OCI-LY1 (cell line): ENCODE measurements around the gene MTG2.

Source experiments
- H2AFZ ChIP-seq: fragments of 200-600 bp; sonication (generic), shearing (Covaris generic); 2 replicates; pipeline ENCODE4 v1.6.0; 2014; ENCODE audit warnings: antibody characterized with exemption, mild to moderate bottlenecking, low read length
- H3F3A ChIP-seq: fragments of 200-600 bp; sonication (generic), shearing (Covaris generic); 2 replicates; pipeline ENCODE4 v1.6.0; 2014; ENCODE audit warnings: mild to moderate bottlenecking, antibody characterized with exemption, low read length, moderate library complexity; ENCODE audit not compliant: insufficient read depth
- H3K27ac ChIP-seq: fragments of 200-600 bp; sonication (generic); 2 replicates; pipeline ENCODE4 v1.5.1; 2014; ENCODE audit warnings: low read length, mixed run types, mild to moderate bottlenecking, low read depth; ENCODE audit not compliant: poor library complexity, severe bottlenecking
- H3K27me3 ChIP-seq: fragments of 200-600 bp; sonication (generic); 2 replicates; pipeline ENCODE4 v1.6.0; 2014; ENCODE audit warnings: antibody characterized with exemption, mild to moderate bottlenecking, low read length, moderate library complexity; ENCODE audit not compliant: insufficient read depth
- H3K36me3 ChIP-seq: fragments of 200-600 bp; sonication (generic); 2 replicates; pipeline ENCODE4 v1.6.1; 2014; ENCODE audit warnings: mild to moderate bottlenecking, antibody characterized with exemption, low read length, moderate library complexity, mixed read lengths; ENCODE audit not compliant: insufficient read depth
- H3K4me1 ChIP-seq: fragments of 200-600 bp; sonication (generic); 2 replicates; pipeline ENCODE4 v1.5.1; 2014; ENCODE audit warnings: mild to moderate bottlenecking, low read length, moderate library complexity; ENCODE audit not compliant: insufficient read depth, severe bottlenecking
- H3K4me2 ChIP-seq: fragments of 200-600 bp; sonication (generic), shearing (Covaris generic); 2 replicates; pipeline ENCODE4 v1.6.1; 2014; ENCODE audit warnings: low read length
- H3K4me3 ChIP-seq: fragments of 200-600 bp; sonication (generic); 2 replicates; pipeline ENCODE4 v1.5.1; 2014; ENCODE audit warnings: low read length, low read depth, mild to moderate bottlenecking, mixed read lengths; ENCODE audit not compliant: poor library complexity, severe bottlenecking
- H3K79me2 ChIP-seq: fragments of 200-600 bp; shearing (Covaris generic); 2 replicates; pipeline ENCODE4 v1.6.1; 2016; ENCODE audit warnings: mixed run types, low read length, mixed read lengths; ENCODE audit not compliant: insufficient read depth
- H3K9ac ChIP-seq: fragments of 200-600 bp; sonication (generic), shearing (Covaris generic); 2 replicates; pipeline ENCODE4 v1.6.1; 2014; ENCODE audit warnings: mild to moderate bottlenecking, low read length, mixed read lengths
- H3K9me2 ChIP-seq: fragments of 200-600 bp; sonication (generic), shearing (Covaris generic); 2 replicates; pipeline ENCODE4 v1.6.1; 2014; ENCODE audit warnings: low read depth, mild to moderate bottlenecking, low read length, mixed read lengths
- H3K9me3 ChIP-seq: fragments of 200-600 bp; shearing (Covaris generic); 2 replicates; pipeline ENCODE4 v1.6.1; 2014; ENCODE audit warnings: low read length, mixed read lengths
- H4K20me1 ChIP-seq: fragments of 200-600 bp; sonication (generic), shearing (Covaris generic); 2 replicates; pipeline ENCODE4 v1.6.0; 2016; ENCODE audit warnings: mild to moderate bottlenecking, low read length; ENCODE audit not compliant: insufficient read depth
- EZH2 ChIP-seq: fragments of 200-600 bp; sonication (generic), shearing (Covaris generic); IDR thresholded peaks from 2 replicates; pipeline ENCODE4 v1.8.0; 2017; ENCODE audit warnings: borderline replicate concordance, mixed run types, mild to moderate bottlenecking, antibody characterized with exemption, low read length, moderate library complexity, mixed read lengths
- TF ChIP-seq, protein P1 (sequence below): fragments of 200-600 bp; sonication (generic), shearing (Covaris generic); IDR thresholded peaks from 2 replicates; pipeline ENCODE4 v1.5.1; 2017; ENCODE audit warnings: mild to moderate bottlenecking, antibody characterized with exemption, low read length, moderate library complexity, mixed read lengths

The MTG2 gene

DNA sequence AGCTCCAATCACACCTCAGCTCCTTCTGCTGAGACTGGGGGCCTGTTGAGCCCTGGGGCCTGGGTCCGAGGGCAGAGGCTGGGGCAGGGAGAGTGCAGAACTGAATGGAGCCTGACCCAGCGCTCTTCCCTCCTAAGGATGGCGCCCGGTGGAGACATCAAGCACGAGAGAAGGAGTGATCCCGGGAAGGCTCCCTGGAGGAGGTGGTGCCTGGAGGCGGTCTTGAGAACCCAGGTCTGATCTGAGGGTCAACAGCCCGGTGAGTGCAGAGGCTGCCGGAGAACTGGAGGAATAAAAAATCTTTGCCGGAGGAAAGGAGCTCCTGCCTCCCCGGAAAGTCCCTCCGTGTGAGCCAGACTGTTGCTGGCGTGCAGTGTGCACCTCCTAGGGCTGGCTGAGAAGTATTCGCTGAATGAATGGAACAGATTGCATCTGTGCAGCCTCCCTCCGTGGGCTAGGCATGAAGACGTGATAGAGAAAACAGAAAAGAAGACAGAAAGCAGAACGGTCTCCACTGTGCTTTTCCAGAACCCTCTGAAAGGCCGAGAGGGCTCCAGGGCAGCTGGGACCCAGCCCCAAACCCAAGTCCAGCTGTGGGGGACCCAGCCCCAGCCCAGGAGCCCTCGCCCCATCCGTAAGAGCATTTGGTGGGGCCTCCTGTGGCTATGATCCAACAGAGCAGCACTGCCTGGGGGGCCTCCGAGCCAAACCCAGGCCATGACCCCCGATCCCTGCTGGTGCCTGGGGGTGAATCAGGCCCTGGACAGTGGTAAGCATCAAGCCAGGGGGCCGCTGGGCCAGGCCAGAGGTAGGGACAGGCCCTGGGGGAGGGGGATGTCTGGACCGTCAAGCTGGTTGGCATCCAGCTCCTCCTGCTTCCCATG, 44.1 kb downstream of the MTG2 start:
- no peak overlapping the region for H3K27ac ChIP-seq
- H2AFZ ChIP-seq, result no peak overlapping the region
- TF ChIP-seq, protein P1, sequence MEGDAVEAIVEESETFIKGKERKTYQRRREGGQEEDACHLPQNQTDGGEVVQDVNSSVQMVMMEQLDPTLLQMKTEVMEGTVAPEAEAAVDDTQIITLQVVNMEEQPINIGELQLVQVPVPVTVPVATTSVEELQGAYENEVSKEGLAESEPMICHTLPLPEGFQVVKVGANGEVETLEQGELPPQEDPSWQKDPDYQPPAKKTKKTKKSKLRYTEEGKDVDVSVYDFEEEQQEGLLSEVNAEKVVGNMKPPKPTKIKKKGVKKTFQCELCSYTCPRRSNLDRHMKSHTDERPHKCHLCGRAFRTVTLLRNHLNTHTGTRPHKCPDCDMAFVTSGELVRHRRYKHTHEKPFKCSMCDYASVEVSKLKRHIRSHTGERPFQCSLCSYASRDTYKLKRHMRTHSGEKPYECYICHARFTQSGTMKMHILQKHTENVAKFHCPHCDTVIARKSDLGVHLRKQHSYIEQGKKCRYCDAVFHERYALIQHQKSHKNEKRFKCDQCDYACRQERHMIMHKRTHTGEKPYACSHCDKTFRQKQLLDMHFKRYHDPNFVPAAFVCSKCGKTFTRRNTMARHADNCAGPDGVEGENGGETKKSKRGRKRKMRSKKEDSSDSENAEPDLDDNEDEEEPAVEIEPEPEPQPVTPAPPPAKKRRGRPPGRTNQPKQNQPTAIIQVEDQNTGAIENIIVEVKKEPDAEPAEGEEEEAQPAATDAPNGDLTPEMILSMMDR, result no peak
- no peak for TF ChIP-seq EZH2

DNA sequence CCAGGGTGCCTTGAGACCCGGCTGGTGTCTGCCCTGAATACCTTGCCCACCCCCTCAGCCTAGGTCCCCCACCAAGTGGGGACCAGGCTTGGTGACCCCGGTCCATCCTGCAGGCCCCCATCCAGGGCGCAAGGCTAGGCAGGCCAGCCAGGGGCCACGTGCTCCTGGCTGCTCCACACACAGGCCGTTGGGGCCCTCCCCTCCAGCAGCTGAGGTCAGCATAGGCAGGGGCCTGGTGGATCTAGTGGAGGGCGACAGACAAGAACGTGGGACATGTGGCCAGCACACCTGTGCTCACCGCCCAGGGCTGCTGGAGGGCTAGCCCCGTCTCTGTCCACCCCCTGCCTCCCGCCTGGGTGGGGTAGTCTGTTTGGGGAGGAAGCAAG, 44.8 kb downstream of the MTG2 start:
- Histone ChIP-seq H3K79me2 (no peaks in the 10 kb centered on the region), H3K27me3 (no peaks in the 10 kb centered on the region), H3K36me3 (no peaks in the 10 kb centered on the region), H3K4me1 (no peaks in the 10 kb centered on the region), H3K9me3 (no peaks in the 10 kb centered on the region), H3F3A (no peaks in the 10 kb centered on the region), H3K4me2 (no peak overlapping the region), H3K9ac (no peak overlapping the region), H2AFZ (no peak overlapping the region), H3K4me3 (no peak overlapping the region), H3K9me2 (no peaks in the 10 kb centered on the region), H4K20me1 (no peaks in the 10 kb centered on the region), H3K27ac (no peak overlapping the region)
- TF ChIP-seq, protein P1, result no peak
- no peak for TF ChIP-seq EZH2

More for the DNA sequence above, 44.1 kb downstream of the MTG2 start:
- Histone ChIP-seq H3K4me2 (no peak overlapping the region), H3K9ac (no peak overlapping the region), H3K79me2 (no peaks in the 10 kb centered on the region), H3K9me2 (no peaks in the 10 kb centered on the region), H3K4me3 (no peak overlapping the region), H3F3A (no peaks in the 10 kb centered on the region), H3K4me1 (no peaks in the 10 kb centered on the region), H3K9me3 (no peaks in the 10 kb centered on the region), H4K20me1 (no peaks in the 10 kb centered on the region), H3K36me3 (no peaks in the 10 kb centered on the region), H3K27me3 (no peaks in the 10 kb centered on the region; the same call in 1 of the 2 replicates)

DNA sequence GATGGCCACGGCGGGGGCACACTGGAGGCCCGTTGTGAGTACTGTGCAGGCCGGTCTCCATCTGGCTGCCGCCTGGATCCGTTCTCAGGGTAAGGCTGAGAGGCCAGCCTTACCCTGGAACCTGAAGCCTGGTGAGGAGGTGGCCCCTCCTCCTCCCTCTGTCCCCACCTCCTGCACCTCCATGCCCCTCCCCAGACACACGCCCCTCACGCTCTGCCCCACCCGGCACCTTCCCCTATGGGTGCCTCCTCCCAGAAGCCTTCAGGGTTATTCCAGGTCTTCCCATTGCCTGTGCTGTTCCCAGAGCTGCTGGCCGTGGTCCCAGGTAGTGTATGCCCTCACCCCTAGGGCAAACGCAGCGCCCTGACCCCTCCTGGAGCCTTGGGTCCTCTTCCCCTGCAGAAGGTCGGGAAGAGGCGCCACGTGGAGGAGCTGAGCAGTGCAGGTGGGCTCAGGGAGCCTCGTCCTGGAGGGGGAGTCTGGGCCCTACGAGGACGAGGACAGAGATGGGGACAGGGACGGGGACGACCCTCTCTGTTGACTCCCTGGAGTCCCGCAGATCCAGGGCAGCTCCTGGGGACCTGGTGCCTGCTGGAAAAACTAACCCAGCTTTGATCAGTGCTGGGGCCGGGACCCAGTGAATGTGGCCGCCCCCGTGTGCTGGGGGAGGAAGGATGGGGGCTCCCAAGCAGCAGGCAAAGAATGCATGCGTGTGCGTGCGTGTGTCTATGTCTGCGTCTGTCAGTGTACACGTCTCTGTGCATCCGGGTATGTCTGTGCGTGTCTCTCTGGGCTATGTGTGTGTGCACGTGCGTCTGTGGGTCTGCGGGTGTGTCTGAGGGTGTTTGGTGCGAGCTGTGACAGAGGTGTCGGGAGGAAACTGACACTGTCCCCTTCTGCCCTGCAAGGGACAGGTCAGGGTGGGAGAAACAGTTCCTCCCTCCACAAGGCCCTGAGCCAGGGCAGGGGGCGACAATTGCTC, 45.4 kb downstream of the MTG2 start:
- Histone ChIP-seq H3K9me3 (no peaks in the 10 kb centered on the region), H3K36me3 (no peaks in the 10 kb centered on the region), H3K9ac (no peak overlapping the region), H3K27ac (no peak overlapping the region), H2AFZ (no peak overlapping the region), H3K4me1 (no peaks in the 10 kb centered on the region), H4K20me1 (no peaks in the 10 kb centered on the region), H3K79me2 (no peaks in the 10 kb centered on the region), H3K4me2 (no peak overlapping the region; the same call in 1 of the 2 replicates), H3F3A (no peaks in the 10 kb centered on the region), H3K27me3 (no peaks in the 10 kb centered on the region), H3K4me3 (no peak overlapping the region), H3K9me2 (no peaks in the 10 kb centered on the region)
- TF ChIP-seq, protein P1, result no peak
- TF ChIP-seq EZH2, result no peak
